GM19438 (cell line): ENCODE measurements around the gene PGR.

Experiments
- ATAC-seq: cut with Tn5 transposase; IDR thresholded peaks from one replicate; pipeline ENCODE4 v1.9.1; 2021; ENCODE audit warnings: low read depth; ENCODE audit not compliant: unreplicated experiment

PGR gene

GRCh38 chr11:101083335-101083734 lies 46.3 kb downstream of the PGR start:
- no peak for ATAC-seq

- no peak for ATAC-seq
Measured at GRCh38 chr11:101082813-101083212, 46.8 kb downstream of the PGR start.

- no peak for ATAC-seq
Measured at GRCh38 chr11:101063706-101064105, 65.9 kb downstream of the PGR start.

GRCh38 chr11:101061606-101062005 lies 68.0 kb downstream of the PGR start:
- no peak for ATAC-seq

- ATAC-seq = no peak
Measured at GRCh38 chr11:101059331-101059730, 70.3 kb downstream of the PGR start.

- ATAC-seq = no peak
Measured at GRCh38 chr11:101053492-101053891, 76.1 kb downstream of the PGR start.

- no peak for ATAC-seq
Measured at GRCh38 chr11:101051677-101052076, 77.9 kb downstream of the PGR start.

- ATAC-seq = no peak
Measured at GRCh38 chr11:101049813-101050212, 79.8 kb downstream of the PGR start.

- no peak for ATAC-seq
Measured at GRCh38 chr11:101049123-101049522, 80.5 kb downstream of the PGR start.

GRCh38 chr11:101048479-101048878 lies 81.1 kb downstream of the PGR start:
- no peak for ATAC-seq

GRCh38 chr11:101046947-101047346 lies 82.7 kb downstream of the PGR start:
- no peak for ATAC-seq

GRCh38 chr11:101045415-101045814 lies 84.2 kb downstream of the PGR start:
- no peak for ATAC-seq

- no peak for ATAC-seq
Measured at GRCh38 chr11:101043940-101044339, 85.7 kb downstream of the PGR start.

- ATAC-seq = no peak
Measured at GRCh38 chr11:101035872-101036271, 93.7 kb downstream of the PGR start.

- no peak for ATAC-seq
Measured at GRCh38 chr11:101034076-101034475, 95.5 kb downstream of the PGR start.

GRCh38 chr11:101032991-101033390 lies 96.6 kb downstream of the PGR start:
- ATAC-seq = no peak

- ATAC-seq = no peak
Measured at GRCh38 chr11:101031713-101032112, 97.9 kb downstream of the PGR start.

GRCh38 chr11:101030692-101031091 lies 98.9 kb downstream of the PGR start:
- no peak for ATAC-seq

- no peak for ATAC-seq
Measured at GRCh38 chr11:101030015-101030414, 99.6 kb downstream of the PGR start.

GRCh38 chr11:101028644-101029043 lies 101.0 kb downstream of the PGR start:
- no peak for ATAC-seq

- ATAC-seq = no peak
Measured at GRCh38 chr11:101022256-101022655, 107.4 kb downstream of the PGR start.

- no peak for ATAC-seq
Measured at GRCh38 chr11:101019870-101020269, 109.7 kb downstream of the PGR start.

- no peak for ATAC-seq
Measured at GRCh38 chr11:101014600-101015285, 114.9 kb downstream of the PGR start.
